SU-DHL-6 (cell line): ENCODE measurements around the gene SEPTIN10.

Experiments
- CTCF ChIP-seq: fragments of 200-600 bp; sonication (generic); IDR thresholded peaks from one replicate; pipeline ENCODE4 v1.5.1; 2017; ENCODE audit warnings: antibody characterized with exemption, mild to moderate bottlenecking, low read length, moderate library complexity; ENCODE audit not compliant: insufficient read depth, poor library complexity, severe bottlenecking
- EZH2phosphoT487 ChIP-seq: fragments of 200-600 bp; sonication (generic), shearing (Covaris generic); conservative IDR thresholded peaks from 2 replicates; pipeline ENCODE4 v1.6.1; 2018; ENCODE audit warnings: mild to moderate bottlenecking, antibody characterized with exemption, low read length, moderate library complexity, mixed read lengths

- TF ChIP-seq CTCF = no peak
- no peak for TF ChIP-seq EZH2phosphoT487
These were observed 31.8 kb upstream of the SEPTIN10 start for GRCh38 chr2:109645412-109646184.
